Neutrophil (primary cell): Measurements from ENCODE around the gene TTC39C.

Experiments
- H3K27ac ChIP-seq: fragments of 200-600 bp; sonication (generic); 2 replicates; pipeline ENCODE4 v1.5.1; 2016; ENCODE audit warnings: mild to moderate bottlenecking, moderate library complexity
- H3K27me3 ChIP-seq: fragments of 200-600 bp; sonication (generic); 2 replicates; pipeline ENCODE4 v1.6.0; 2016; ENCODE audit warnings: mild to moderate bottlenecking
- H3K36me3 ChIP-seq: fragments of 200-600 bp; sonication (generic); 2 replicates; pipeline ENCODE4 v1.5.1; 2017
- H3K4me1 ChIP-seq, 2 experiments: fragments of 200-600 bp in 1 of 2; sonication (generic) in 1 of 2; 1 replicate in 1 of 2; 2 replicates in 1 of 2; pipeline versions ENCODE4 v1.5.1 to v1.6.1; 2013 to 2016; ENCODE audit warnings: low read depth in 1 of 2, low read length in 1 of 2, mild to moderate bottlenecking in 1 of 2, moderate library complexity in 1 of 2; ENCODE audit not compliant: control insufficient read depth in 1 of 2, insufficient read depth in 1 of 2
- H3K4me3 ChIP-seq, 2 experiments: fragments of 200-600 bp in 1 of 2; sonication (generic) in 1 of 2; 1 replicate in 1 of 2; 2 replicates in 1 of 2; pipeline ENCODE4 v1.5.1; 2013 to 2016; ENCODE audit warnings: low read depth in 1 of 2, low read length in 1 of 2, mild to moderate bottlenecking in 1 of 2, moderate library complexity in 1 of 2
- H3K9me3 ChIP-seq: fragments of 200-600 bp; sonication (generic); 2 replicates; pipeline ENCODE4 v1.5.1; 2016
- TF ChIP-seq, protein P1 (sequence below): fragments of 200-600 bp; sonication (generic); IDR thresholded peaks from 2 replicates; pipeline ENCODE4 v1.5.1; 2016; ENCODE audit warnings: antibody characterized with exemption

Gene TTC39C

DNA sequence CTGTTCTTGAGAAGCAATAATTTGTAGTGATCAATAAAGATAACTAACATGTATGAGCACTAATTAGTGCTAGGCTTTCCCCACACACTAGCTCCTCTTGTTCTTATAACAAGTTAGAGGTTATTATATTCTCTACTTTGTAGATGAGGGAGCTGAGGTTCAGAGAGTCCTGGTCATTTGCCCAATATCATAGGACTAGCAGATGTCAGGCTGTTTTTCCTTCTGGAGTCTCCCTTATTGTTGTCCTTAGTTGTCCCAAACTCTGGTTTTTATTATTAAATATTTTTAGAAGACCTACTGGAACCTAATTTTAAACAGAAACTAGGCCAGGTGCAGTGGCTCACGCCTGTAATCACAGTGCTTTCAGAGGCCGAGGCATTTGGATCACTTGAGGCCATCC lies 16.5 kb upstream of the TTC39C start:
- TF ChIP-seq, protein P1, sequence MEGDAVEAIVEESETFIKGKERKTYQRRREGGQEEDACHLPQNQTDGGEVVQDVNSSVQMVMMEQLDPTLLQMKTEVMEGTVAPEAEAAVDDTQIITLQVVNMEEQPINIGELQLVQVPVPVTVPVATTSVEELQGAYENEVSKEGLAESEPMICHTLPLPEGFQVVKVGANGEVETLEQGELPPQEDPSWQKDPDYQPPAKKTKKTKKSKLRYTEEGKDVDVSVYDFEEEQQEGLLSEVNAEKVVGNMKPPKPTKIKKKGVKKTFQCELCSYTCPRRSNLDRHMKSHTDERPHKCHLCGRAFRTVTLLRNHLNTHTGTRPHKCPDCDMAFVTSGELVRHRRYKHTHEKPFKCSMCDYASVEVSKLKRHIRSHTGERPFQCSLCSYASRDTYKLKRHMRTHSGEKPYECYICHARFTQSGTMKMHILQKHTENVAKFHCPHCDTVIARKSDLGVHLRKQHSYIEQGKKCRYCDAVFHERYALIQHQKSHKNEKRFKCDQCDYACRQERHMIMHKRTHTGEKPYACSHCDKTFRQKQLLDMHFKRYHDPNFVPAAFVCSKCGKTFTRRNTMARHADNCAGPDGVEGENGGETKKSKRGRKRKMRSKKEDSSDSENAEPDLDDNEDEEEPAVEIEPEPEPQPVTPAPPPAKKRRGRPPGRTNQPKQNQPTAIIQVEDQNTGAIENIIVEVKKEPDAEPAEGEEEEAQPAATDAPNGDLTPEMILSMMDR: no peak
- Histone ChIP-seq H3K27ac (no peak overlapping the region), H3K4me1 (peaks cover 13 to 17% of the 10 kb centered on the region in 2 experiments), H3K27me3 (no peaks in the 10 kb centered on the region), H3K9me3 (no peaks in the 10 kb centered on the region), H3K4me3 (no peak overlapping the region), H3K36me3 (no peaks in the 10 kb centered on the region)

DNA sequence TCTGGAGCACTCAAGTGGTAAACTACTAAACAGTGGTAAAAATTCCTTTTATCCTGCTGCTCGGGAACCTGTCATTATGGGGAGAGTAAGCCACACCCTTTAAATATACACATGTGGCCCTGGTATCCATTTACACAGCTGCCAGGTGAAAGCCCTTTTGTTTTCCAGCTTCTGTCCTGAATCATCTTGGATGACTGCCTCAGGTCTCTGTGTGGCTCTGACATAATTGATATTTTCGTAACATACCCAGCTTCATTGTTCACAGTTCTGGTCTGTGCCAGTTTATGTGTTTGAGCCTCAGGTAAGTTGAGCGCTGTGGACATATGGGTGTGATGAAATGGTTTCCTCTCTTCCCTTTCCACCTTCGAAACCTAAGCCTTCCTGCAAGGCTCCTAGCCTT lies 15.7 kb upstream of the TTC39C start:
- Histone ChIP-seq H3K4me3 (no peak overlapping the region), H3K9me3 (no peaks in the 10 kb centered on the region), H3K27ac (no peak overlapping the region), H3K36me3 (no peaks in the 10 kb centered on the region), H3K27me3 (no peaks in the 10 kb centered on the region), H3K4me1 (peaks cover 14 to 19% of the 10 kb centered on the region in 2 experiments)
- TF ChIP-seq, protein P1: no peak

DNA sequence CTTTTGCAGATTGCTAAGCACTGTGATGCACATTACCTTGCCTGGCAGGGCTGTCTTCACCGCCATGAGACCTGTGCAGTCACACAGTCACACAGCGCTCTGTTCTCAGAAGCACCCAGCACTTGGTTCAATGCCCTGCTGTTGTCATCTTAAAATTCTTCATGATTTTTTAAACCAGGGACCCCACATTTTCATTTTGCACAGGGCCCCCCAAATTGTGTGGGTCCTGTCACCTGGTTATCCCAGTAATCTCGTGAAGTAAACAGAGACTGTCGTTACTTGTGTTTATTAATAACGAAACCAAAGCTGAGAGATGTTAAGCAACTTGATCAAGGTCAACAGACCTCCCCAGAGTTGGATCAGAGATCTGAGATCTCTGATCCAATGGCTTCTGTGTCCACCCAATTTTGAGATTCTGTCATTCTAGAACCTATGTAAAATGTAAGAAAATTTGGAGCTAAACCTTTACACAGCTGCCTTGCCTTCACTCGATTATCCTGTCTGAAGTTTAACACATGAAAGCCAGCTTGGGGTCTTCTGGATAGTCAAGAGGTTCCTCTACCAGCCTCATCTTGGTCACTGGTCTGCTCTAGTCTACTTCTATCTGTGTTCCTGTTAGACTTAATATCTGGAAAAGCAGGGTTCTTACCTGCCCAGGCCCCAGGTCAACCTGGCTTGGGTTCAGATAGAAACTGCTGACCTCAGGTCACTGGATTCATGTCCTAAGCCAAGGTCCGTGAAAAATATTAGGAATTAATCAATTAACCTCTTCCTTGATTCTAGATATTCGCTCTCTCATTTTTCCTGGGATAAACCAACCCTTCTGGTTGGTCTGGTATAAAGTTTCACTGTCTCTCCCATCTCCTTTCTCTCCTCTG lies 13.7 kb upstream of the TTC39C start:
- no peaks in the 10 kb centered on the region for H3K27me3 ChIP-seq
- TF ChIP-seq, protein P1: no peak
- no peaks in the 10 kb centered on the region for H3K9me3 ChIP-seq
- no peak overlapping the region for H3K27ac ChIP-seq
- peaks cover 14 to 19% of the 10 kb centered on the region in 2 experiments for H3K4me1 ChIP-seq
- no peaks in the 10 kb centered on the region for H3K36me3 ChIP-seq
- H3K4me3 ChIP-seq: no peak overlapping the region

DNA sequence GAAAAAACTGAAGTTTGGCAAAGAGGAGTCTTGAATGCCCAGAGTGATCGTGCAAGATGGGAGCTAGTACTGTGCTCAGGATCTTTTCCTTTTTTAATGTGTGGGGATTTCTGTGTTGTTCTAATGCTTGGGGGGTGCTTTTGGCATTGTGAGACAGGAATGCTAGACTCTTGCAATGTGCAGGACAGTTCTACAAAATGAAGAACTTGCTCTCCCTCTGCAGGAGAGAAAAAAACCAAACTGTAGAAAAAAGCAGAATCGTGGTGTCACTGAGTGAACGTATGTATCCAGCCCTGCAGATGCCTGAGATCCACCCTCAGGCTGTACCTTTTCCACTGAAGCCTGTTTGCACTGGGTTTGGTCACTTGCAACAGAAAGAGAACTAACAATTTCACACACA lies 12.1 kb upstream of the TTC39C start:
- H3K9me3 ChIP-seq: no peaks in the 10 kb centered on the region
- no peaks in the 10 kb centered on the region for H3K36me3 ChIP-seq
- TF ChIP-seq, protein P1: no peak
- no peaks in the 10 kb centered on the region for H3K27me3 ChIP-seq
- no peak overlapping the region for H3K4me3 ChIP-seq
- no peak overlapping the region for H3K27ac ChIP-seq
- H3K4me1 ChIP-seq: peaks cover 14 to 19% of the 10 kb centered on the region in 2 experiments

DNA sequence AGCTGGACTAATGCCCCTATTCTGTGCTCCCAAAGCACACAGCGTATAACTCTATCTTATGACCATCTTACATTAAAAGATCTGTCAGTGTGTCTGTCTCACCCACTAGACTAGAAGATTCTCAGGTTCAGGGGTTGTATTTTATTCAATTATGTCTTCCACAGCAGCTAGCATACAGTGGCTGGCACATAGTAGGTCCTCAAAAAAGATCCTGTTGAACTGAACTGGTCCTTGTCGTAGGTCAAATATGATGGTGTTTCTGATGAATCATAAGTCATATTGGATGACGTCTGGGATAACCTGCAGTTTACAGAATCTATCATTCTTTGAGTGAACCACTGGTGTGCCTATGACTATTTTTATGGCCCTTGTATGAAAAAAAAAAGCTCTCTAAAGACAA lies 11.3 kb upstream of the TTC39C start:
- no peak overlapping the region for H3K27ac ChIP-seq
- H3K36me3 ChIP-seq: no peaks in the 10 kb centered on the region
- TF ChIP-seq, protein P1: no peak
- H3K9me3 ChIP-seq: no peaks in the 10 kb centered on the region
- H3K27me3 ChIP-seq: no peaks in the 10 kb centered on the region
- peaks cover 14 to 19% of the 10 kb centered on the region in 2 experiments for H3K4me1 ChIP-seq
- no peak overlapping the region for H3K4me3 ChIP-seq
